ENCODE results near the gene STXBP6. TPM values are rescaled to one million over a fixed set of nuclear protein-coding genes. Genes with fewer than 3 reads are reported as not detected.

STXBP6 gene
- total RNA-seq, 1 experiment from 2014 or later: 32.2 TPM

- Histone ChIP-seq H3K4me1 (no peaks in the 10 kb centered on the region), H3K9me3 (no peaks in the 10 kb centered on the region), H3K36me3 (ENCODE audit: control insufficient read depth, insufficient read depth, low read length) (no peaks in the 10 kb centered on the region), H3K4me3 (ENCODE audit: low read depth, low read length) (no peak overlapping the region), H3K27me3 (replicated peaks; ENCODE audit: control insufficient read depth, insufficient read depth, low read length) (no peaks in the 10 kb centered on the region)
- BruUV-seq (replicated peaks): no TSS peak
- ChIA-PET CTCF (no interaction called here), POLR2A (no interaction called here)
- no peak for DNase-seq
- peaks cover 6% of the 10 kb centered on the region for H3K27me3 Mint-ChIP-seq (ENCODE audit: insufficient read depth, unreplicated experiment)
- no peak for TF ChIP-seq CTCF (IDR thresholded peaks at IDR 0.05; ENCODE audit: insufficient read depth in 1 of 2, low read depth in 1 of 2, low read length in 1 of 2, severe bottlenecking in 1 of 2, unreplicated experiment in 1 of 2)
- intact Hi-C loops (cut with micrococcal nuclease; ENCODE audit: unreplicated experiment): no loop called here
- no peaks in the 10 kb centered on the region for H3K4me1 Mint-ChIP-seq (ENCODE audit: low read depth, unreplicated experiment)
- H3K4me3 Mint-ChIP-seq (ENCODE audit: unreplicated experiment): no peak overlapping the region
- H3K36me3 Mint-ChIP-seq (ENCODE audit: insufficient read depth, unreplicated experiment): no peaks in the 10 kb centered on the region
- H3K27ac Mint-ChIP-seq (ENCODE audit: unreplicated experiment): no peak overlapping the region
- H3K9me3 Mint-ChIP-seq (ENCODE audit: unreplicated experiment): no peaks in the 10 kb centered on the region
Measured at GRCh38 chr14:25062022-25062321, 12.0 kb upstream of the STXBP6 start.

- no peak overlapping the region for H3K27ac Mint-ChIP-seq (ENCODE audit: unreplicated experiment)
- intact Hi-C loops (cut with micrococcal nuclease; ENCODE audit: unreplicated experiment): no loop called here
- no peaks in the 10 kb centered on the region for H3K27me3 ChIP-seq (replicated peaks; ENCODE audit: control insufficient read depth, insufficient read depth, low read length)
- no peaks in the 10 kb centered on the region for H3K4me1 Mint-ChIP-seq (ENCODE audit: low read depth, unreplicated experiment)
- no peaks in the 10 kb centered on the region for H3K9me3 ChIP-seq
- H3K4me3 ChIP-seq (ENCODE audit: low read depth, low read length): no peak overlapping the region
- H3K4me1 ChIP-seq: no peaks in the 10 kb centered on the region
- H3K36me3 ChIP-seq (ENCODE audit: control insufficient read depth, insufficient read depth, low read length): no peaks in the 10 kb centered on the region
- no peak overlapping the region for H3K4me3 Mint-ChIP-seq (ENCODE audit: unreplicated experiment)
- ChIA-PET CTCF (interaction anchor here (0.9 kb wide), 1 partner anchor 77 kb away, joined by 3 read pairs; no protein-coding TSS in a partner anchor), POLR2A (no interaction called here)
- peaks cover 6% of the 10 kb centered on the region for H3K27me3 Mint-ChIP-seq (ENCODE audit: insufficient read depth, unreplicated experiment)
- TF ChIP-seq CTCF (IDR thresholded peaks at IDR 0.05; ENCODE audit: insufficient read depth in 1 of 2, low read depth in 1 of 2, low read length in 1 of 2, severe bottlenecking in 1 of 2, unreplicated experiment in 1 of 2): no peak
- DNase-seq: no peak
- H3K9me3 Mint-ChIP-seq (ENCODE audit: unreplicated experiment): no peaks in the 10 kb centered on the region
- no TSS peak for BruUV-seq (replicated peaks)
- no peaks in the 10 kb centered on the region for H3K36me3 Mint-ChIP-seq (ENCODE audit: insufficient read depth, unreplicated experiment)
Measured at GRCh38 chr14:25056688-25057078, 6.7 kb upstream of the STXBP6 start.

GRCh38 chr14:25055992-25056687 is 6.2 kb upstream of the STXBP6 start:
- H3K4me3 Mint-ChIP-seq (ENCODE audit: unreplicated experiment): no peak overlapping the region
- H3K27me3 Mint-ChIP-seq (ENCODE audit: insufficient read depth, unreplicated experiment): peaks cover 3% of the 10 kb centered on the region
- H3K4me1 Mint-ChIP-seq (ENCODE audit: low read depth, unreplicated experiment): no peaks in the 10 kb centered on the region
- POLR2A ChIA-PET: no interaction called here
- Histone ChIP-seq H3K27me3 (replicated peaks; ENCODE audit: control insufficient read depth, insufficient read depth, low read length) (no peaks in the 10 kb centered on the region), H3K4me3 (ENCODE audit: low read depth, low read length) (no peak overlapping the region), H3K36me3 (ENCODE audit: control insufficient read depth, insufficient read depth, low read length) (no peaks in the 10 kb centered on the region), H3K4me1 (no peaks in the 10 kb centered on the region), H3K9me3 (no peaks in the 10 kb centered on the region)
- intact Hi-C loops (cut with micrococcal nuclease; ENCODE audit: unreplicated experiment): no loop called here
- no peak for TF ChIP-seq CTCF (IDR thresholded peaks at IDR 0.05; ENCODE audit: insufficient read depth in 1 of 2, low read depth in 1 of 2, low read length in 1 of 2, severe bottlenecking in 1 of 2, unreplicated experiment in 1 of 2)
- H3K36me3 Mint-ChIP-seq (ENCODE audit: insufficient read depth, unreplicated experiment): no peaks in the 10 kb centered on the region
- CTCF ChIA-PET: interaction anchor here (0.9 kb wide), 1 partner anchor 77 kb away, joined by 3 read pairs; no protein-coding TSS in a partner anchor
- H3K9me3 Mint-ChIP-seq (ENCODE audit: unreplicated experiment): no peaks in the 10 kb centered on the region
- BruUV-seq (replicated peaks): no TSS peak
- DNase-seq: no peak
- no peak overlapping the region for H3K27ac Mint-ChIP-seq (ENCODE audit: unreplicated experiment)

Data from Caco-2 (cell line).